ENCODE results near the gene COL26A1. TPM values are rescaled to one million over a fixed set of nuclear protein-coding genes. Genes with fewer than 3 reads are reported as not detected.

Gene COL26A1
- total and polyA plus RNA-seq, 8 donors = 0.20 to 0.55 (median 0.31) TPM; not detected in 5

DNA sequence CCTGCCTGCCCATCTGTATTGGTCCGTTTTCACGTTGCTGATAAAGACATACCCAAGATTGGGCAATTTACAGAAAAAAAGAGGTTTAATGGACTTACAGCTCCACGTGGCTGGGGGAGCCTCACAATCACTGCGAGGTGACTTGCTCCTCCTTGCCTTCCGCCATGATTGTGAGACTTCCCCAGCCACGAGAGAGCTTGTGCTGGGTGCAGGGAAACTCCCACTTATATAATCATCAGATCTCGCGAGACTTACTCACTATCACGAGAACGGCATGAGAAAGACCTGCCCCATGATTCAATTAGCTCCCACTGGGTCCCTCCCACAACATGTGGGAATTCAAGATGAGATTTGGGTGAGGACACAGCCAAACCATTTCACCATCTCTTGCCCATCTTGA, 154.6 kb downstream of the COL26A1 start:
- no peak for TF ChIP-seq POLR2A (IDR thresholded peaks at IDR 0.05)
- no peak for TF ChIP-seq POLR2AphosphoS5 (IDR thresholded peaks at IDR 0.05)
- TF ChIP-seq EP300 (IDR thresholded peaks at IDR 0.05) = no peak
- TF ChIP-seq, protein P1, sequence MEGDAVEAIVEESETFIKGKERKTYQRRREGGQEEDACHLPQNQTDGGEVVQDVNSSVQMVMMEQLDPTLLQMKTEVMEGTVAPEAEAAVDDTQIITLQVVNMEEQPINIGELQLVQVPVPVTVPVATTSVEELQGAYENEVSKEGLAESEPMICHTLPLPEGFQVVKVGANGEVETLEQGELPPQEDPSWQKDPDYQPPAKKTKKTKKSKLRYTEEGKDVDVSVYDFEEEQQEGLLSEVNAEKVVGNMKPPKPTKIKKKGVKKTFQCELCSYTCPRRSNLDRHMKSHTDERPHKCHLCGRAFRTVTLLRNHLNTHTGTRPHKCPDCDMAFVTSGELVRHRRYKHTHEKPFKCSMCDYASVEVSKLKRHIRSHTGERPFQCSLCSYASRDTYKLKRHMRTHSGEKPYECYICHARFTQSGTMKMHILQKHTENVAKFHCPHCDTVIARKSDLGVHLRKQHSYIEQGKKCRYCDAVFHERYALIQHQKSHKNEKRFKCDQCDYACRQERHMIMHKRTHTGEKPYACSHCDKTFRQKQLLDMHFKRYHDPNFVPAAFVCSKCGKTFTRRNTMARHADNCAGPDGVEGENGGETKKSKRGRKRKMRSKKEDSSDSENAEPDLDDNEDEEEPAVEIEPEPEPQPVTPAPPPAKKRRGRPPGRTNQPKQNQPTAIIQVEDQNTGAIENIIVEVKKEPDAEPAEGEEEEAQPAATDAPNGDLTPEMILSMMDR (IDR thresholded peaks at IDR 0.05) = no peak
- WGBS, 5 donors = 76 to 91% (median 80%) methylated on average over 10 of the region's 10 CpGs
- intact Hi-C loops (cut with DNase I; ENCODE audit: low total_unique reads) = no loop called here

DNA sequence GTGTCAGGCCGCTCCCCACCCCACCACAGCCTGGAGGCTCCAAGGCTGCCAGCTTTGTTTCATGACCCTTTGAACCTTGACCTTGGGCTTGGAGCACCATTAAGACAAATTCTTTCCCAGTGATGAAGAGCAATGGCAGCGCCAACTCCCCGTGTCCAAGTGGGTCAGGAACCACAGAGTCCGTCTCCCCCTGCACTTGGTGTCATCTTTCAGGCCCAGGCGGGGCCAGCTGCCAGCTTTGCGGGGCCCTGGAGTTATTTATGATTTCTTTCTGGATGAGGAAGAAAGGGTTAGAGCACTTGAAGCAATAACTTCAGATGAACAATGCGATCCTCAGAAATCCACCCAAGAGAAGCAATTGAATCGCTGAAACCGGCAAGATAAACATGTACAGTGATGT, 155.7 kb downstream of the COL26A1 start:
- no peak overlapping the region for H3K27ac ChIP-seq
- TF ChIP-seq EP300 (IDR thresholded peaks at IDR 0.05) = no peak
- TF ChIP-seq POLR2A (IDR thresholded peaks at IDR 0.05) = no peak
- TF ChIP-seq, protein P1 (IDR thresholded peaks at IDR 0.05) = no peak
- TF ChIP-seq POLR2AphosphoS5 (IDR thresholded peaks at IDR 0.05) = no peak
- H3K4me1 ChIP-seq = no peaks in the 10 kb centered on the region
- H3K9me3 ChIP-seq = peaks cover 0 to 7% (median 0%) of the 10 kb centered on the region in 4 donors
- no peak overlapping the region for H3K4me3 ChIP-seq
- no peaks in the 10 kb centered on the region for H3K36me3 ChIP-seq
- peaks cover 0 to 29% (median 6%) of the 10 kb centered on the region in 3 donors for H3K27me3 ChIP-seq
- intact Hi-C loops (cut with DNase I; ENCODE audit: low total_unique reads) = no loop called here
- WGBS, 5 donors = 56 to 73% (median 66%) methylated on average over 8 to 9 of the region's 9 CpGs
- DNase-seq = peak in 1 of 2 donors; percentile 61

More for the DNA sequence above, 154.6 kb downstream of the COL26A1 start:
- DNase-seq = no peak
- H3K27me3 ChIP-seq = peaks cover 0 to 36% (median 6%) of the 10 kb centered on the region in 3 donors
- no peak overlapping the region for H3K27ac ChIP-seq
- H3K9me3 ChIP-seq = peaks cover 0 to 7% (median 0%) of the 10 kb centered on the region in 4 donors
- no peaks in the 10 kb centered on the region for H3K36me3 ChIP-seq
- no peak overlapping the region for H3K4me3 ChIP-seq
- no peaks in the 10 kb centered on the region for H3K4me1 ChIP-seq

DNA sequence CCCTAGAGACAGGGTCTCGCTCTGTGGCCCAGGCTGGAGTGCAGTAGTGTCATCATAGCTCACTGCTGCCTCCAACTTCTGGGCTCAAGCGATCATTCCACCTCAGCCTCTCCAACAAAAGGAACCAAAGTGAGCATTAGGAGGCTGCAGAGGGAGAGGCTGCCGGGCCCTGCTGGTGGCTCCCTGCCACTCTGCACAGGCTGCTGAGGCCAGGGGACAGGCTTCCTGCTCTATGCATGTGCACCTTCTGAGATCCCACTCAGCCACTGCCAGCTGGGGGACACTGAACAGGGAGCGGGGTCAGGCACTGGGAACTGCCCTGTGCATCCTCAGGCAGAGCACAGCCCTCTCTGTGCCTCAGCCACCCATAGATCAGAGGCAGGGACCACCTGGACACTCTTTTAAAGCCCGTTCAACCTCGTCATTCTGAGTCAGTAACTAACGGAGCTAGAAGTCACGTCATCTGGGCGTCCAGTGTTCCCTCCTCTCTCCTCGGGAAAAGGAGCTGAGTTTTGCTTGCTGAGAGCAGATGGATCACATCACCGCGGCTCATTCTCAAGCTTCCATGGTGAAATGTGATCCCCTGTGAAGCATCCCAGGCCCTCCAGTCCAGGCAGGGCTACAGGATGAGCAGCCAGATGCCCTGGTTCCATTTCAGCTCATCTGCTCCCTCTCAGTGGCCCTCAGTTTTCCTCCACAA, 156.8 kb downstream of the COL26A1 start:
- WGBS, 5 donors = 50 to 73% (median 66%) methylated on average over 12 of the region's 12 CpGs
- no peak for TF ChIP-seq POLR2AphosphoS5 (IDR thresholded peaks at IDR 0.05)
- TF ChIP-seq, protein P1 (IDR thresholded peaks at IDR 0.05) = no peak
- TF ChIP-seq POLR2A (IDR thresholded peaks at IDR 0.05) = no peak
- no peak for TF ChIP-seq EP300 (IDR thresholded peaks at IDR 0.05)

DNA sequence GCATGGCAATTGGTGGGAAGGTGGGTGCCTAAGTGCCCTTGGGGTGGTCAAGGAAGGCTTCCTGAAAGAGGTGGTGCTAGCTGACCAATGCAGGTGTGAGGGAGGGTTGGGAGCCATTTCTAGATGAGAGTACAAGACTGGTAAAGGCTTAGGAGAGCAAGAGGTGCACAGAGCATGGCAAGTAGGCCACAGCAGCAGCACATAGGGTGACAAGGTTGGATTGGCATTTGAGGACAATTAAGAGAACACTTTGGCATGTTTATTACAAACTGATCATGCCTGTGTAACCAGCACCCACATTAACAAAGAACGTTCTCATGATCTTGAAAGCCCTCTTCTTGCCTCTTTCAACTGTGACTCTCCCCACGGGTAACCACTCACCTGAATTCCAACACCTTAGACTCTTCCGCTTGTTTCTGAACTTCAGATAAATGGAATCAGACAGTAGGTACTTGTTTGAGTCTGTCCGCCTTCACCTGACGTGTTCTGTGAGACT, 158.8 kb downstream of the COL26A1 start:
- Histone ChIP-seq H3K9me3 (peaks cover 0 to 17% (median 13%) of the 10 kb centered on the region in 4 donors), H3K4me3 (no peak overlapping the region), H3K36me3 (no peaks in the 10 kb centered on the region), H3K27ac (no peak overlapping the region), H3K4me1 (no peaks in the 10 kb centered on the region), H3K27me3 (peaks cover 0 to 8% (median 0%) of the 10 kb centered on the region in 3 donors)
- intact Hi-C loops (cut with DNase I; ENCODE audit: low total_unique reads) = no loop called here
- DNase-seq = no peak
- TF ChIP-seq EP300 (IDR thresholded peaks at IDR 0.05) = no peak
- TF ChIP-seq, protein P1 (IDR thresholded peaks at IDR 0.05) = no peak
- TF ChIP-seq POLR2A (IDR thresholded peaks at IDR 0.05) = no peak
- no peak for TF ChIP-seq POLR2AphosphoS5 (IDR thresholded peaks at IDR 0.05)
- 81 to 87% (median 84%) methylated on average over 5 of the region's 5 CpGs for WGBS, 5 donors

More for the DNA sequence above, 156.8 kb downstream of the COL26A1 start:
- Histone ChIP-seq H3K4me3 (no peak overlapping the region), H3K27me3 (peaks cover 0 to 18% (median 5%) of the 10 kb centered on the region in 3 donors), H3K36me3 (no peaks in the 10 kb centered on the region), H3K4me1 (no peaks in the 10 kb centered on the region), H3K27ac (no peak overlapping the region), H3K9me3 (peaks cover 0 to 12% (median 7%) of the 10 kb centered on the region in 4 donors)
- peak in 1 of 2 donors; percentile 74 for DNase-seq
- intact Hi-C loops (cut with DNase I; ENCODE audit: low total_unique reads) = no loop called here

All from stomach (tissue), 9 donors.